GM06990 (cell line): ENCODE measurements around the gene NIBAN1.

ENCODE experiments used
- DNase-seq: peaks from one replicate; pipeline ENCODE4 v3.0.0-alpha.2; 2011; ENCODE audit not compliant: insufficient read length; ENCODE audit errors: extremely low read depth
- H3K27me3 ChIP-seq: replicated peaks from 2 replicates; pipeline ENCODE4 v1.6.0; 2011; ENCODE audit warnings: low read length; ENCODE audit not compliant: control insufficient read depth, insufficient read depth
- H3K36me3 ChIP-seq: 2 replicates; pipeline ENCODE4 v1.5.1; 2011; ENCODE audit warnings: low read length; ENCODE audit not compliant: control insufficient read depth, insufficient read depth
- H3K4me3 ChIP-seq: replicated peaks from 2 replicates; pipeline ENCODE4 v1.5.1; 2011; ENCODE audit warnings: low read depth, mild to moderate bottlenecking, control low read depth, low read length
- CTCF ChIP-seq: IDR thresholded peaks from 2 replicates; pipeline ENCODE4 v1.5.1; 2011; ENCODE audit warnings: low read length, control low read depth, mild to moderate bottlenecking, inconsistent platforms; ENCODE audit not compliant: insufficient read depth, poor library complexity, severe bottlenecking

NIBAN1 gene

GRCh38 chr1:184932319-184932718 lies 42.0 kb downstream of the NIBAN1 start:
- TF ChIP-seq CTCF, result no peak
- H3K4me3 ChIP-seq, result no peak overlapping the region
- H3K36me3 ChIP-seq, result no peaks in the 10 kb centered on the region; the same call in none of the 2 replicates
- DNase-seq, result no peak
- no peaks in the 10 kb centered on the region for H3K27me3 ChIP-seq

- TF ChIP-seq CTCF, result no peak
- no peak for DNase-seq
Observed at GRCh38 chr1:184931566-184931965, 42.7 kb downstream of the NIBAN1 start.

GRCh38 chr1:184930645-184931044 lies 43.7 kb downstream of the NIBAN1 start:
- Histone ChIP-seq H3K36me3 (no peaks in the 10 kb centered on the region; the same call in none of the 2 replicates), H3K27me3 (no peaks in the 10 kb centered on the region), H3K4me3 (no peak overlapping the region)
- TF ChIP-seq CTCF, result no peak
- no peak for DNase-seq

More at GRCh38 chr1:184931566-184931965, 42.7 kb downstream of the NIBAN1 start:
- H3K27me3 ChIP-seq, result no peaks in the 10 kb centered on the region
- no peak overlapping the region for H3K4me3 ChIP-seq
- H3K36me3 ChIP-seq, result no peaks in the 10 kb centered on the region; the same call in none of the 2 replicates

GRCh38 chr1:184930232-184930631 lies 44.1 kb downstream of the NIBAN1 start:
- no peaks in the 10 kb centered on the region; the same call in none of the 2 replicates for H3K36me3 ChIP-seq
- TF ChIP-seq CTCF, result no peak
- DNase-seq, result no peak

GRCh38 chr1:184929711-184930202 lies 44.6 kb downstream of the NIBAN1 start:
- Histone ChIP-seq H3K36me3 (no peaks in the 10 kb centered on the region; the same call in none of the 2 replicates), H3K4me3 (no peak overlapping the region), H3K27me3 (no peaks in the 10 kb centered on the region)
- TF ChIP-seq CTCF, result no peak
- DNase-seq, result no peak

More at GRCh38 chr1:184930232-184930631, 44.1 kb downstream of the NIBAN1 start:
- no peaks in the 10 kb centered on the region for H3K27me3 ChIP-seq
- H3K4me3 ChIP-seq, result no peak overlapping the region

GRCh38 chr1:184928394-184928793 lies 45.9 kb downstream of the NIBAN1 start:
- Histone ChIP-seq H3K4me3 (no peak overlapping the region), H3K36me3 (no peaks in the 10 kb centered on the region; the same call in 1 of the 2 replicates), H3K27me3 (no peaks in the 10 kb centered on the region)
- DNase-seq, result no peak
- TF ChIP-seq CTCF, result no peak
